Body of pancreas (tissue), 4 donors: ENCODE results near the gene HSPB7.

Experiments used
- POLR2A ChIP-seq, 3 donors: fragments of 450-650 bp; IDR thresholded peaks; one replicate each; pipeline ENCODE4 v1.6.1; 2016; ENCODE audit warnings: antibody characterized with exemption in 3 of 3, mild to moderate bottlenecking in 2 of 3
- TF ChIP-seq, protein P1 (sequence below), 7 experiments: fragments of 450-650 bp in 4 of 7; fragments of 200-600 bp in 3 of 7; sonication (generic) in 3 of 7; IDR thresholded peaks; one replicate each; pipeline ENCODE4 v1.5.1; 2016 to 2019; ENCODE audit warnings: antibody characterized with exemption in 7 of 7

- TF ChIP-seq, protein P1, sequence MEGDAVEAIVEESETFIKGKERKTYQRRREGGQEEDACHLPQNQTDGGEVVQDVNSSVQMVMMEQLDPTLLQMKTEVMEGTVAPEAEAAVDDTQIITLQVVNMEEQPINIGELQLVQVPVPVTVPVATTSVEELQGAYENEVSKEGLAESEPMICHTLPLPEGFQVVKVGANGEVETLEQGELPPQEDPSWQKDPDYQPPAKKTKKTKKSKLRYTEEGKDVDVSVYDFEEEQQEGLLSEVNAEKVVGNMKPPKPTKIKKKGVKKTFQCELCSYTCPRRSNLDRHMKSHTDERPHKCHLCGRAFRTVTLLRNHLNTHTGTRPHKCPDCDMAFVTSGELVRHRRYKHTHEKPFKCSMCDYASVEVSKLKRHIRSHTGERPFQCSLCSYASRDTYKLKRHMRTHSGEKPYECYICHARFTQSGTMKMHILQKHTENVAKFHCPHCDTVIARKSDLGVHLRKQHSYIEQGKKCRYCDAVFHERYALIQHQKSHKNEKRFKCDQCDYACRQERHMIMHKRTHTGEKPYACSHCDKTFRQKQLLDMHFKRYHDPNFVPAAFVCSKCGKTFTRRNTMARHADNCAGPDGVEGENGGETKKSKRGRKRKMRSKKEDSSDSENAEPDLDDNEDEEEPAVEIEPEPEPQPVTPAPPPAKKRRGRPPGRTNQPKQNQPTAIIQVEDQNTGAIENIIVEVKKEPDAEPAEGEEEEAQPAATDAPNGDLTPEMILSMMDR (IDR thresholded peaks at IDR 0.05), result no peak
- no peak for TF ChIP-seq POLR2A (IDR thresholded peaks at IDR 0.05)
These were observed 5.8 kb downstream of the HSPB7 start for GRCh38 chr1:16011936-16012589.
